ENCODE measurements around the gene KIF16B. TPM values are rescaled to one million over a fixed set of nuclear protein-coding genes. Genes with fewer than 3 reads are reported as not detected.

The KIF16B gene
- total RNA-seq, 4 donors from 2014 or later: 16.6 to 29.6 (median 20.2) TPM

DNA sequence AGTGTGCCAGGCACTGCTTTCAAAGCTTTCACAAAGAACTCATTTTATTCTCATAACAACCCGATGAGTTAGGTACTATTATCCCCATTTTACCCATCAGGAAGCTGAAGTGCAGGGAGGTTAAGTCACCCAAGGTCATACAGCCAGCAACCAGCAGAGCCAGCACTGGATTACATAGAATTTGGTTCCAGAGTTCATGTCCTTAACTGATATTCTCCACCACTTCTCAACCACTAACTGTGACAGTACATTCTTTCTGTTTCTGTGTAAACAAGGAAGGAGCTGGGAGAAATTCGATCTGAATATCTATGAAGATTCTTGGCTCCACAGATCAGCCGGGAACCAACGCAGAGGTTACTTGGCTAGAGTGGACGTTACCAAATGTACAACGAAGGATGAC lies 98.0 kb downstream of the KIF16B start:
- peaks cover 0 to 28% (median 0%) of the 10 kb centered on the region in 3 donors for H3K4me1 ChIP-seq
- intact Hi-C loops (cut with DNase I): no loop called here
- WGBS, 2 donors: 46 to 63% methylated on average over 6 of the region's 6 CpGs
- H3K27ac ChIP-seq: no peak overlapping the region
- DNase-seq: no peak
- TF ChIP-seq, protein P1, sequence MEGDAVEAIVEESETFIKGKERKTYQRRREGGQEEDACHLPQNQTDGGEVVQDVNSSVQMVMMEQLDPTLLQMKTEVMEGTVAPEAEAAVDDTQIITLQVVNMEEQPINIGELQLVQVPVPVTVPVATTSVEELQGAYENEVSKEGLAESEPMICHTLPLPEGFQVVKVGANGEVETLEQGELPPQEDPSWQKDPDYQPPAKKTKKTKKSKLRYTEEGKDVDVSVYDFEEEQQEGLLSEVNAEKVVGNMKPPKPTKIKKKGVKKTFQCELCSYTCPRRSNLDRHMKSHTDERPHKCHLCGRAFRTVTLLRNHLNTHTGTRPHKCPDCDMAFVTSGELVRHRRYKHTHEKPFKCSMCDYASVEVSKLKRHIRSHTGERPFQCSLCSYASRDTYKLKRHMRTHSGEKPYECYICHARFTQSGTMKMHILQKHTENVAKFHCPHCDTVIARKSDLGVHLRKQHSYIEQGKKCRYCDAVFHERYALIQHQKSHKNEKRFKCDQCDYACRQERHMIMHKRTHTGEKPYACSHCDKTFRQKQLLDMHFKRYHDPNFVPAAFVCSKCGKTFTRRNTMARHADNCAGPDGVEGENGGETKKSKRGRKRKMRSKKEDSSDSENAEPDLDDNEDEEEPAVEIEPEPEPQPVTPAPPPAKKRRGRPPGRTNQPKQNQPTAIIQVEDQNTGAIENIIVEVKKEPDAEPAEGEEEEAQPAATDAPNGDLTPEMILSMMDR (IDR thresholded peaks at IDR 0.05): no peak
- no peak for TF ChIP-seq POLR2A (IDR thresholded peaks at IDR 0.05)
- peaks cover 0 to 38% (median 0%) of the 10 kb centered on the region in 3 donors for H3K36me3 ChIP-seq
- no peaks in the 10 kb centered on the region for H3K9me3 ChIP-seq
- H3K4me3 ChIP-seq: no peak overlapping the region
- no peaks in the 10 kb centered on the region for H3K27me3 ChIP-seq

GRCh38 chr20:16474363-16474762 lies 98.9 kb downstream of the KIF16B start:
- H3K36me3 ChIP-seq: peaks cover 0 to 34% (median 0%) of the 10 kb centered on the region in 3 donors
- no peaks in the 10 kb centered on the region for H3K27me3 ChIP-seq
- intact Hi-C loops (cut with DNase I): no loop called here
- no peak for TF ChIP-seq POLR2A (IDR thresholded peaks at IDR 0.05)
- TF ChIP-seq, protein P1 (IDR thresholded peaks at IDR 0.05): no peak
- H3K27ac ChIP-seq: no peak overlapping the region
- no peak for DNase-seq
- H3K4me3 ChIP-seq: no peak overlapping the region
- peaks cover 0 to 28% (median 0%) of the 10 kb centered on the region in 3 donors for H3K4me1 ChIP-seq
- no peaks in the 10 kb centered on the region for H3K9me3 ChIP-seq
- WGBS, 2 donors: 85 to 87% methylated on average over 2 of the region's 2 CpGs

DNA sequence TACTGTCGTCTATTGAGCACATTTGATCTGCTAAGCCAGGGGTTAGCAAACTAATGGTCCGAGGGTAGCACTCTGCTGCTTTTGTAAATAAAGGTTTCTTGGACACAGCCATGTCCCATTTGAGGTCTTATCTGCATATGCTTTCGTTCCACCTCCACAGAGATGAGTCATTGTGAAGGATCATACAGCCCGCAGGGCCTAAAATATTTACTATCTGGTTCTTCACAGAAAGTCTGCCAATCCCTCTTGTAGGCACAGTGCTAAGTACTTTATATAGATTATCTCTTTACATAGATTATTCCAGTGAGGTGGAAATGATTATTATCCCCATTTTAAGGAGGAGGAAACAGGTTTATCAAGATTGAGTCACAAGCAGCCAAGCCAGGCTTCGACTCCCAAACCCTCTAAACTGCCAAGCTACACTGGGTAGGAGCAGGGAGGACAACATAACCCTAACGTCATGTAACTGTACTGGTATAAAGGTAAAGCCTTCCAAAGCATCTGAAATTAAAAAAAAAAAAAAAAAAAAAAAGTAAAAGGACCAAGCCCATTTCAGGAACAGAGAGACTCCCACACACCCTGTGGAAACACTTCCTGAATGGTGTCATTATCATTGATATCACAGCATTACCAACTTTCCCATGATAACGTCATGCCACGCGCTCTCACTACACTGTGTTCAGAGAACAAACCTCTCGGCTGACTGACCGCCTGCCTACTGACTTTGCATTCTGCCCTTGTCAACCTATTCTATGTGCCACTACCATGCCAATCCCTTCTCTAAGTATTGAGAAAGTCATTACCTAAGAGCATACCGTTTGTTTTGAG lies 101.0 kb downstream of the KIF16B start:
- 51 to 62% methylated on average over 12 of the region's 12 CpGs for WGBS, 2 donors
- Histone ChIP-seq H3K27ac (no peak overlapping the region), H3K36me3 (peaks cover 0 to 15% (median 0%) of the 10 kb centered on the region in 3 donors), H3K4me3 (no peak overlapping the region), H3K27me3 (no peaks in the 10 kb centered on the region), H3K4me1 (peaks cover 0 to 28% (median 0%) of the 10 kb centered on the region in 3 donors), H3K9me3 (no peaks in the 10 kb centered on the region)
- no peak for DNase-seq
- intact Hi-C loops (cut with DNase I): no loop called here
- no peak for TF ChIP-seq POLR2A (IDR thresholded peaks at IDR 0.05)
- TF ChIP-seq, protein P1 (IDR thresholded peaks at IDR 0.05): no peak

DNA sequence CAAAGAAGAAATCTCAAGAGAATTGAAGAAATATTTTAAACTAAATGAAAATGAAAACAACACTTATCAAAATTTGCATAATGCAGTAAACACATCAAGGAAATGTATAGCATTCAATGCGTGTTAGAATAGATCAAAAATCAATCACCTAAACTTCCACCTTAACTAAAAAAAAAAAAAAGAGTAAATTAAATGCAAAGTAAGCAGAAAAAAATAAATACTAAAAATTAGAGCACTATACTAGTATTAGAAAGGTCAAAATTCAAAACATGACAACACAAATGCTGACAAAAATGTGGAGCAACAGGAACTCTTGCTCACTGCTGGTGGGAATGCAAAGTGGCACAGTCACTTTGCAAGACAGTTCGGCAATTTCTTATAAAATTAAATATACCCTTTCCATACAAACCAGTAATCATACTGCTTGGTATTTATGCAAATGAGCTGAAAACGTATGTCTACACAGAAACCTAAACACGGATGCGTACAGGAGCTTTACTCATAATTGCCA lies 103.8 kb downstream of the KIF16B start:
- no peaks in the 10 kb centered on the region for H3K9me3 ChIP-seq
- H3K27ac ChIP-seq: no peak overlapping the region
- H3K4me3 ChIP-seq: no peak overlapping the region
- 90% methylated on average over 5 of the region's 5 CpGs for WGBS, 2 donors
- TF ChIP-seq POLR2A (IDR thresholded peaks at IDR 0.05): no peak
- TF ChIP-seq, protein P1 (IDR thresholded peaks at IDR 0.05): no peak
- DNase-seq: no peak
- no peaks in the 10 kb centered on the region for H3K27me3 ChIP-seq
- H3K4me1 ChIP-seq: peaks cover 0 to 14% (median 0%) of the 10 kb centered on the region in 3 donors
- intact Hi-C loops (cut with DNase I): no loop called here
- H3K36me3 ChIP-seq: peaks cover 0 to 22% (median 0%) of the 10 kb centered on the region in 3 donors

DNA sequence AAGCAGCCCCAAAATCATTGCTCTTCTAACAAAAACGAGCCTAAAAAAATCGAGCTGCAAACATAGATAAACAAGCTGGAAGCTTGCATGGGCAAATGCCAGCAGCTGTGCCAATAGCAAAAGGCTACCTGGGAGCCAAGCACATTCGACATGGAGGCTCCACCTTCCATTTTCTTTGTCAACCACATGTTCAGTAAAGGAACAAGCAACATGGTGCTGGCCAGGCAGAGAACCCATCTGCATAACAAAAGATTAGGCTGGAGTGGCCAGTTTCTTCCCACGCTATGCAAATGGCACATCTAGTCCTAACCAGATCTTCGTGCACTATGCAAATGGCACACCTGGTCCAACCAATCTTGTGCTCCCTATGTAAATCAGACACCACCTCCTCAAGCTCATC lies 110.5 kb downstream of the KIF16B start:
- TF ChIP-seq, protein P1 (IDR thresholded peaks at IDR 0.05): no peak
- no peak for TF ChIP-seq POLR2A (IDR thresholded peaks at IDR 0.05)
- H3K9me3 ChIP-seq: no peaks in the 10 kb centered on the region
- peaks cover 0 to 15% (median 0%) of the 10 kb centered on the region in 3 donors for H3K36me3 ChIP-seq
- H3K27ac ChIP-seq: no peak overlapping the region
- 56 to 66% methylated on average over 5 of the region's 5 CpGs for WGBS, 2 donors
- H3K27me3 ChIP-seq: no peaks in the 10 kb centered on the region
- peaks cover 0 to 9% (median 0%) of the 10 kb centered on the region in 3 donors for H3K4me1 ChIP-seq
- no peak for DNase-seq
- H3K4me3 ChIP-seq: no peak overlapping the region
- intact Hi-C loops (cut with DNase I): no loop called here
